Retinal pigment epithelial cell (primary cell): Measurements from ENCODE around the gene CAST.
"Not testable (repeated sequence)": the region's sequence is repeated elsewhere in the genome, so short reads cannot be mapped to it uniquely, and the experiment has no call there.

Source experiments
- DNase-seq: peaks from one replicate; pipeline ENCODE4 v3.0.0-alpha.2; 2010; ENCODE audit warnings: low read depth
- H3K4me3 ChIP-seq: 2 replicates; pipeline ENCODE4 v1.5.1; 2011; ENCODE audit warnings: mild to moderate bottlenecking, low read length, control low read depth, moderate library complexity
- CTCF ChIP-seq: conservative IDR thresholded peaks from 2 replicates; pipeline ENCODE4 v1.5.1; 2011; ENCODE audit warnings: low read depth, low read length, control low read depth, inconsistent platforms

CAST gene

DNA sequence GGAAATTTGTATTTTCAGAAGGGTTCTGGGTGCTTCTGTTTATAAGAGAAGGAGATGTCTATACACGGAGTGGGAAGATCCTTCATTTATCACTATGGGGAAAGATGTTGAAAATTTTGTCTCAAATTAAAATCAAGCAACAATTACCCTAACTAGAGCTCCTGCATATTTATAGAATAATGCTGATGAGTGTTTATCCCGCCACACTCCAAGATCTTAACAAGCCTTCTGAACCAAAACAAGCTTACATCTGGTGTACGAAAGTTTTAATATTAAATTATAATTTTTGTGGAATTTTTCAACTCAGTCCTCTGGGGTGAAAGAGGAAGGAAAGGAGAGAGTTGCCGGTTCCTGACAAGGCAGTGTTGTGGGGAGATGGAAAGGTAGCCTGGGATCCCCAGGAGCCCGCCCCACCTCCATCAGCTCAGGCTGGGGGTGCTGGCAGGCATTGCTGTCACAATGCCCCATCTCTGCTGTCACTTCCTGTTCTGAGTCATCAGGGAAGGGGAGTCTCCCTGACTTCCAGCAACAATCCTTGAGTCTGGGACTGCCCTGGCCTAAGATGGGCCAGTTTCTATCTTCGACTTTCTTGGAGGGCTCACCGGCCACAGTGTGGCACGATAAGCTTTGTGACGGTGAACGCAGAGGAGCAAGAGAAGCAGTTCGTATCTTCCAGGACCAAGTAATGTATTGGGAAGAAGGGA, 81.0 kb downstream of the CAST start:
- TF ChIP-seq CTCF: no peak
- no peak for DNase-seq
- H3K4me3 ChIP-seq: no peak overlapping the region

DNA sequence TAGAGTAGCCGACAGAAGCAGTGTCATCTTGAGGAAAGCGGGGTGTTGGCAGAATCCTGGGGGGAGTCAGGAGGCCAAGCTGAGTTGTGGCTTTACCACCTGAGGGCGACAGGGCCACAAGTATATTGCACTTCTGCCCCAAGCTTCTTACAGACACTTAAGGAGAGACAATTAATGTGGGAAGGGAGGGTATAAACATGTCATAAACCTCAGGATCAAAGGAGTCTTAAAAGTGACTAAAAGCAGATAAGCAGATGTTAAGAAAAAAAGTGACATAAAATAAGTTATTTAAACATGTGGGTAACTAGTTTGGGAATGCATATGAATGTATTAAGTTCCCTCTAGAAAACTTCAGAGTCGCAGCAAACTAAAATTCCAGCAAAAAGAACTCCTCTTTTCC, 81.6 kb downstream of the CAST start:
- no peak for TF ChIP-seq CTCF
- H3K4me3 ChIP-seq: no peak overlapping the region
- no peak for DNase-seq

GRCh38 chr5:96744218-96744617, 82.0 kb downstream of the CAST start:
- not testable (repeated sequence) for DNase-seq, H3K4me3 ChIP-seq

DNA sequence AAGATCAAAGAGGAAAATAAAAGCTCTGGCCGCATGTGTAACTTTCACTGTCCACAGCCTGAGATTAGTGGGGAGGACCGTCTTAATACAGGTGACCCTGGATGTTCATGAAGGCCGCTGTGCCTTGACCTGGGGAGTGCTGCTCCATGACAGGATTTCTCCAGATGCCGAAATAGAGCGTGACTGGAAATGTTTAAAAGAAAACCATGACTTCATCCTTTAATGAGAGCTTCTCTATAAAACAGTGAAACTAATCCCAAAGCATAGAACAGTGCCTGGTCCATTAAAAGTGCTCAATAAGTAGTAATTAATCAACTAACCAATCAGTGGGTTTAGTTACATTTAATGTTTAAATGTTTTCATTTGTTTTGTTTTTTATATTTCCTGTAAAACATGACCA, 82.8 kb downstream of the CAST start:
- no peak overlapping the region for H3K4me3 ChIP-seq
- TF ChIP-seq CTCF: no peak
- DNase-seq: no peak

DNA sequence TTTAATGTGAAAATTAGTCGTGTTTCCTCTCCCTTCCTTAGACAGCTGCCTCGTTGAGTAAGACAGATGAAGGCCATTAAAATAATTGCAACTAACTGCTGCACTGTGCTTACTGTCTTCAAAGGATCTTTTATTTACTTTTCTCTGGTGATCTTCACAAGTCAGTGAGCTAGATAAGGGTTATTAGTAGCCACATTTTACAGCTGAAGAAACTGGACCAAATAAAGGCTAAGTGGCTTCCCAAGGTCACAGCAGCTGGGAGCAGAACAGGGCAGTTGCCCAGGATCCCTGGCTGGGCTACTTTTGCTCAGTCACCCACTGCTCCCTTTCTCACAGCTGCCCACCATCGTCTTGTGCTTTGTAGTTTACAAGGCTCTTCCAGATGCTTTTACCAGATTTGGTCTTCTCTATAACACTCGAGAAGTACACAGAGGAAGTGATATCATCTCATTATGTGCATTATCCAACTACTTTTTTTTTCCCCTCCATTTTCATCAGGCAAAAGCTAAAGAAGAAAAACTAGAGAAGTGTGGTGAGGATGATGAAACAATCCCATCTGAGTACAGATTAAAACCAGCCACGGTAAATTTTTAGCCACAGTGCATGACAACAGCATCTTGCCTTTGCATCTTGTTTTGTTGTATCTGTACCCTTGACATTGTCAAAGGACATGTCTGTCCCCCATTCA, 83.8 kb downstream of the CAST start:
- no peak for TF ChIP-seq CTCF
- no peak for DNase-seq
- H3K4me3 ChIP-seq: no peak overlapping the region

DNA sequence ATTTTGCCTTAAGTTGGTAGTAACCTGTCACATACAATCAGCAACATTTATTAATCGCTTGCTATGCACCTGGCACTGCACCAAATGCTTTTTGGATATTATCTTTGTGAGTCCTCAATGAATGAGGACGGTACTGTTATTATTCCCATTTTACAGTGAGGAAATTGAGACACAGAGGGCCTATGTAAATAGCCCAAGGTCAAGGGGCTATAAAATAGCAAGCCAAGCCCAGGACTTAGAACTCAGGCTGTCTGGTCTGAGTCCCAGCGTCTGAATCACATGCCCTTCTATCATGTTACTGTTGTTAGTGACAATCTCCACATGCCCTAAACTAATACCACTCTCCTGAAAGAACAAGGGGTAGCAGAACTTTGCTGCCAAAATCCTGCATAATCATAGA, 85.5 kb downstream of the CAST start:
- no peak overlapping the region for H3K4me3 ChIP-seq
- no peak for DNase-seq
- TF ChIP-seq CTCF: no peak

- no peak for TF ChIP-seq CTCF
- no peak for DNase-seq
- H3K4me3 ChIP-seq: no peak overlapping the region
Observed at GRCh38 chr5:96750110-96750822, 88.1 kb downstream of the CAST start.
